Forelimb muscle (tissue), 1 donor: ENCODE measurements around the gene SPSB4. TPM values are rescaled to one million over a fixed set of nuclear protein-coding genes. Genes with fewer than 3 reads are reported as not detected.

Experiments used
- DNase-seq: peaks from one replicate; pipeline ENCODE4 v3.0.0-alpha.2; 2013; ENCODE audit warnings: low read depth
- polyA plus RNA-seq: library from polyadenylated mRNA; unstranded; fragments of 120-200 nt; gene quantifications from one replicate; pipeline ENCODE4 v1.2.1, GENCODE V29; 2013; ENCODE audit not compliant: insufficient read length

SPSB4 gene
- polyA plus RNA-seq, 1 donor = 18.7 TPM

- no peak for DNase-seq
Observed at GRCh38 chr3:141152130-141152529, 101.0 kb downstream of the SPSB4 start.

DNA sequence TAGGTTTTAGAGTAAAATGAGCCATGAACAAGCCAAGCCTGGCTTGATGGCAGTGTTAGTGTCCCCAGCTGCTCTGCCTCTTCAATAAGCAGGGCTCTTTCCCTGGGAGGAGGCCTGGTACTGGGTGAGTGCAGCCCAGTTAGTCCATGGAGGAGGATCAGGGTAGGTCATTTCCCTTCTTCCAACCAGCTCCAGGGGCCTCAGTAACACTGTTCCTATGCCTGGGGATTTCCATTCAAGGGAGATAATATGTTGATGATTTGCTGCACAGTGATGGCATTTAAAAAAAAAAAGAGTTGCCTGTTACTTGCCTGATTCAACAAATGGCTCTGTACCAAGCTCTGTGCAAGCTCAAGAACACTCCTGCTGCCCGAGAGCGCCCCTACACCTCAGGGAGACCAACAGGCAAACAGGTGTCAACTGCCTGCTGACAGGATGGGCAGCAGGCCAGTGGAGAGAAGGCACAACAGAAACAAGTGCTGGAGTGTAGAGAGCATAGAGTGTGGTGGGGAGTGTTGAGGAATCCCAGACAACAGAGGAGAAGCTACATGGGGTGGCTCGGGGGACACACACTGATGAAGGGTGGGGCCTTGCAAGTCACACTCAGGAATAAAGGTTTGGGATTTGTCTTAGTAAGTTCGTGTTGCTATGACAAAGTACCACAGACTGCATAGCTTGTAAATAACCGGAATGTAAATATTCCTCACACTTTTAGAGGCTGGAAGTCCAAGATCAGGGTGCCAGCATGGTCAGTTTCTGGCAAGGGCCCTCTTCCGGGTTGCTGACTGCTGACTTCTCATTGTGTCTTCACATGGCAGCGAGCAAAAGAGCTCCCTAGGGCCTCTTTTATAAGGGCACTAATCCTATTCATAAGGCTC, 101.9 kb downstream of the SPSB4 start:
- no peak for DNase-seq

DNA sequence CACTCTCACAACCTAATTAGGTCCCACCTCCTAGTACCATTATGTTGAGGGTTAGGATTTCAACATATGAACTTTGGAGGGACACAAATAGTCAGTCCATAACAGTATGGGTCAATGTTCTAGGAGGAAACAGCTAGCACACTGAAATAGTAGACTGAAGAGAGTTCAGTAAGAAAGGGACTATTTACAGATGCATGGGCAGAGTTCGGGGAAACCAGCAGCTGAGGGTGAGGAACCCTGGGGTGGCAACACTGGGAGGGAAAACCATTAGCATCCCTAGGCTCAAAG, 102.5 kb downstream of the SPSB4 start:
- DNase-seq = no peak

- no peak for DNase-seq
Observed at GRCh38 chr3:141164852-141165251, 113.7 kb downstream of the SPSB4 start.

- no peak for DNase-seq
Observed at GRCh38 chr3:141167681-141168080, 116.5 kb downstream of the SPSB4 start.

GRCh38 chr3:141170678-141171295, 119.6 kb downstream of the SPSB4 start:
- DNase-seq = no peak

GRCh38 chr3:141174674-141175073, 123.5 kb downstream of the SPSB4 start:
- DNase-seq = no peak

GRCh38 chr3:141176775-141177174, 125.6 kb downstream of the SPSB4 start:
- DNase-seq = no peak

GRCh38 chr3:141178026-141178425, 126.9 kb downstream of the SPSB4 start:
- no peak for DNase-seq

- DNase-seq = no peak
Observed at GRCh38 chr3:141178551-141178950, 127.4 kb downstream of the SPSB4 start.

DNA sequence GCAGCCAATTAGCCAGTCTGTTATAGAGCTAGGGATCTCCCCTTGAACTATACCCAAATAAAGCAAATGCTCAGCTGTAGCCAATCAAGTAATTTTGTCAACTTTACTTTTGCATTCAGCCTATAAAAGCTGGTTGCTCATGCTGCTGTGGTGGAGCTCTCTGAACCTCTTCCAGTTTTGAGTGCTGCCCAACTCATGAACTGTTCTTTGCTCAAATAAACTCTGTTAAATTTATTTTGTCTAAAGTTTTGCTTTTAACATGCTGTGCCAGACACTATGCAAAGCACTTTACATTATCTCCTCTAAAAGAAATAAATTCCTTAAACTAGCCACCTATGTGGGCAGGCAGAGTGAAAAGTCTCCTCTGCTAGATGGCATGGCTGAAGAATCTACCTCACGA, 128.8 kb downstream of the SPSB4 start:
- no peak for DNase-seq

- DNase-seq = no peak
Observed at GRCh38 chr3:141181196-141181595, 130.0 kb downstream of the SPSB4 start.

DNA sequence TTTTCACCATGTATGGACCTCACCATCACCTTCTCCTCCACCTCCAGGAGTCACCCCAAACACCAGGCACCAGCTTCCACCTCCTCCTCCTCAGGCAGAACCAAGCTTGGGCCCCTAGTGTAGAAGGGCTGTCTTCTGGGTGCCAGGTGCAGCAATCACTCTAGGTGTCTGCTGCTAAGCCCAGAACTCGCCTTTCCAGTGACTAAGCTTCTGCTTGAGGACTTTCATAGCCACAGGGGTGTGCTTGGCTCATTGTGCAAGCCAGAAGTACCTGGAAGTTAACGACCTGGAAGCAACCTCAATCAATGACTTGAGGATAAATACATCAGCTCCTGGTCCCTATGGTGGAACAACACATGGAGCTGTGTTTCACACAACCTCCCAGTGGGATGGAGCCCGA, 130.7 kb downstream of the SPSB4 start:
- no peak for DNase-seq

- DNase-seq = no peak
Observed at GRCh38 chr3:141183606-141184005, 132.5 kb downstream of the SPSB4 start.

- no peak for DNase-seq
Observed at GRCh38 chr3:141184430-141184829, 133.3 kb downstream of the SPSB4 start.

- no peak for DNase-seq
Observed at GRCh38 chr3:141191097-141191749, 140.1 kb downstream of the SPSB4 start.

DNA sequence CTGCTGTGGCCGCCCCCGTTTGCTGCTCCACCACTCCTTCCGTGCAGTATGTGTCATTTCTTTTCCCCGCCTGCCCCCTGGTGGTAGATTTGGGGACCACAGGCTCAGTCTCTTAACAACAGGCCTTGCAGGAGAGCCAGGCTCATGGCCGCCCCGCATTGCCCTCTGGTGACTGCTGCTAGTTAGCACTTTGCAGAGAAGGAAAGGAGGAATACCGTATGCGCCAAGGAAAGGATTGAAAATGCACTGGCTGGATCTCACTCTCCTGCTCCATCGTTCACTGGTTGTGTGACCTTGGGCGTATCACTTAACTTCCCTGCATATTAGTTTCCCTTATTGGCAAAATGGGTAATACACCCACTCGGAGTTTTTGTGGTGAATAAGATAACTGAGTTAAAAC, 141.2 kb downstream of the SPSB4 start:
- DNase-seq = peak; percentile 85

DNA sequence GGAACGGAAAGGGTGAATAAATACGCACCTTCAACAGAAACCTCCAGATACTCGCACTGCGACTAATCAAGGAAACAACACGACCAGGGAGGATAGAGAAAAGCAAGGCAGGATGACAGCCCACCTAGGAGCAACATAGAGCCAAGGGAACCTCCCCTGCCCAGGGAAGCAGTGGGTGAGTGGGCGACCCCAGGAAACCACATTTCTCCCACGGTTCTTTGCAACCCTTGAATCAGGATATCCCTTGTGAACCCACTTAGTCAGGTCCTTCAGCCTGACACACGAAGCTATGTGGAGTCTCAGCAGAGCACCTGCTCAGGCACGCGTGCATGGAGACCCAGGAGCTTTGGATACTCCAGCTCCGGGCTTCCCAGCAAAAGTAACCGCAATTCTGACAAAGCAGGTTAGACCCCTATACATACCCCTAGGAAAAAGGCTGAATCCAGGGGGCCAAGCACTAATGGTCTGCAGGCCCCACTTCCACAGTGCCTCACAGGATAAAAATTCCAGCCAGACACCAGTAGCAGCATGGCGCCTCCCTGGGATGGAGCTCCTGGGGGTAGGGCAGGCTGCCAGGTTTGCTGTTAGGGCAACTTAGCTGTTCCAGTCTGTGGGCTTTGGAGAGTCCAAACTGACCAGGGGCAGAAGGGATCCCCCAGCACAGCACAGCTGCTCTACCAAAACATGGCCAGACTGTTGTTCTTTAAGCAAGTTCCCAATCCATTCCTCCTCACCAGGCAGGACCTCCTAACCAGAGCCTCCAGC, 142.1 kb downstream of the SPSB4 start:
- DNase-seq = no peak
